ENCODE data around the gene GNB1.

The GNB1 gene

DNA sequence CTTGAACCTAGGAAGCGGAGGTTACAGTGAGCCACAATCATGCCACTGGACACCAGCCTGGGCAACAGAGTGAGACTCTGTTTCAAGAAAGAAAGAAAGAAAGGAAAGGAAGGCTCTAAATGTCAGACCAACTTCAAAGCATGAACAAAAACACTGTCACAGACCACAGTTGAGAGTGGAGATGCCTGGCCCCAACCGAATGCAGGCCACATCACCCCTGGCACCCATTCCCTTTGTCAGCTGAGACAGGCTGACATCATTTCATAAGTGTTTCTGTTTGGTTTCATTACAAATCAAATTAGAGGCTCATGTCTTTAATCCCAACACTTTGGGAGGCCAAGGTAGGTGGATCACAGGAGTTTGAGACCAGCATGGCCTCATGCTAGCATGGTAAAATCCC, 84.0 kb downstream of the GNB1 start:
- no peak for DNase-seq (ENCODE audit: low spot score)
- no peak for TF ChIP-seq CTCF (IDR thresholded peaks at IDR 0.05; ENCODE audit: borderline replicate concordance, control extremely low read depth, extremely low read depth, insufficient read depth, missing control alignments)
- in situ Hi-C loops (cut with MboI; ENCODE audit: low sequenced_read_pairs, unreplicated experiment), result no loop called here

DNA sequence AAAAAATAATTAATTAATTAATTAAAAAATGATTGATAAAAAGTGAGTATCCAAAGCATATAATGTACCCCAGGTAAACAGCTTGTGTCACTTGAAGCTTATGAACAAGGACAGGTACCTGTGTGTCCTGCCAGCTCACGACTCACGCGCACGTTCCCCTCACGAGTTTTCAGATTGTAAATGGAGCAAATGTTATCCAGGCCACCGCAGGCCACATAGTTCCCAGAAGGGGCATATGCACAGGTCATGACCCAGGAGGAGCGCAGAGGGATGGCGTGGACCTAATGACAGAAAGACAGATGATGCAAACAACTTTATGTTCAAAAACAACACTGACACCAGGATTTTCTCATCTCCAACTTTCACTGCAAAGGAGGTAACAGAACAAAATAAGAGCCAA, 86.6 kb downstream of the GNB1 start:
- DNase-seq (ENCODE audit: low spot score), result no peak
- in situ Hi-C loops (cut with MboI; ENCODE audit: low sequenced_read_pairs, unreplicated experiment), result no loop called here
- no peak for TF ChIP-seq CTCF (IDR thresholded peaks at IDR 0.05; ENCODE audit: borderline replicate concordance, control extremely low read depth, extremely low read depth, insufficient read depth, missing control alignments)

GRCh38 chr1:1802871-1803270, 88.0 kb downstream of the GNB1 start:
- no peak for DNase-seq (ENCODE audit: low spot score)
- no peak for TF ChIP-seq CTCF (IDR thresholded peaks at IDR 0.05; ENCODE audit: borderline replicate concordance, control extremely low read depth, extremely low read depth, insufficient read depth, missing control alignments)
- in situ Hi-C loops (cut with MboI; ENCODE audit: low sequenced_read_pairs, unreplicated experiment), result no loop called here

DNA sequence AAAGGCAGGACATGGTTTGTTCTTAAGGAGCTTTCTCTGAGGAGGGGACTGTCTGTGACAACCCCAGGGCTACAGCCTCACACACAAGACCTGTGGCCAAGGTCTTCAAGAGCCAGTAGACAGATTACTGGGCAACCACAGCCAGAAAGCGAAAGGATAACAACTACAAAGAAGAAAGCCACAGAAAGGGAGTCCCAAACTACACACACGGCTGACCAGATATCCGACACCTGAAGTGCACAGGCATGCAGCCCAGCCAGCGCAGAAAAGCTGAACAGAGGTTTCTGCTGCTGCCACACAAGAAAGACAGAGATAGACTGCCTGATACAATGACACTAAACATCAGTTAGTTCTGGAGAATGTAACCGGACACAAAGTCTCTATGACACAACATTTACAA, 91.2 kb downstream of the GNB1 start:
- in situ Hi-C loops (cut with MboI; ENCODE audit: low sequenced_read_pairs, unreplicated experiment), result no loop called here
- TF ChIP-seq CTCF (IDR thresholded peaks at IDR 0.05; ENCODE audit: borderline replicate concordance, control extremely low read depth, extremely low read depth, insufficient read depth, missing control alignments), result no peak
- peak; percentile 87 for DNase-seq (ENCODE audit: low spot score)

DNA sequence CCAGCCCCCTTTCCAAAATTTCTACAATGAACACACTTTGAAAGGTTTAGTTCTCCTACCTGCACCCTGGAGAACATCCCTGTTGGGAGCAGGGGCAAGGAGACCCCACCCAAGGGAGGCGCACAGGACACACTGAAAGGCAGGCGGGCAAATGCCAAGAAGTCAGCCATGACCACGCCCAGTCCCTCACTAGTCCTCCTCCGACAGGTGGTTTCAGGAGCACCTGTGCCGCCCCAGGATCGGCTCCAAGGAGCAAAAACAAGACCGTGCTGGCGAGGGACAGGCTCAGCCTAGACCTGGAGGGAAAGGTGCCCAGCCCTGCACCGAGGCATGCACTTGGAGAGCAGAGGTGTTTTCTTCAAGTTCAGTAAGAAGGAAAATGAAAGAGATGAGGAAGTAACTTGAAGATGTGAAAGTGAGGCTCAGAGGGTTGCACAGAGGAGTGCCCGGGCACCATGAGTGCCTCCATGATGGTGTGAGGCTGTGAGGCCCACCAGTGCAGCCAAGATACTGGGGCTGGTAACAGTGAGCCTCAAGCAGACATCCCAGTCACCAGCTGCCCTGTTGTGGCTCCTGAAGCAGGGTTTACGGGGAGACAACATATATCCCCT, 93.1 kb downstream of the GNB1 start:
- in situ Hi-C loops (cut with MboI; ENCODE audit: low sequenced_read_pairs, unreplicated experiment), result no loop called here
- TF ChIP-seq CTCF (IDR thresholded peaks at IDR 0.05; ENCODE audit: borderline replicate concordance, control extremely low read depth, extremely low read depth, insufficient read depth, missing control alignments), result no peak
- no peak for DNase-seq (ENCODE audit: low spot score)

- no peak for DNase-seq (ENCODE audit: low spot score)
- TF ChIP-seq CTCF (IDR thresholded peaks at IDR 0.05; ENCODE audit: borderline replicate concordance, control extremely low read depth, extremely low read depth, insufficient read depth, missing control alignments), result peak; percentile 7
- in situ Hi-C loops (cut with MboI; ENCODE audit: low sequenced_read_pairs, unreplicated experiment), result no loop called here
Observed at GRCh38 chr1:1796466-1796865, 94.4 kb downstream of the GNB1 start.
